ENCODE results near the gene DOK5. TPM values are rescaled to one million over a fixed set of nuclear protein-coding genes. Genes with fewer than 3 reads are reported as not detected.

Gene DOK5
- total and polyA plus RNA-seq, 2 donors (not counting 3 experiments of a cell fraction or from before 2014, with no cell fraction given) = 3.5 to 14.2 TPM

DNA sequence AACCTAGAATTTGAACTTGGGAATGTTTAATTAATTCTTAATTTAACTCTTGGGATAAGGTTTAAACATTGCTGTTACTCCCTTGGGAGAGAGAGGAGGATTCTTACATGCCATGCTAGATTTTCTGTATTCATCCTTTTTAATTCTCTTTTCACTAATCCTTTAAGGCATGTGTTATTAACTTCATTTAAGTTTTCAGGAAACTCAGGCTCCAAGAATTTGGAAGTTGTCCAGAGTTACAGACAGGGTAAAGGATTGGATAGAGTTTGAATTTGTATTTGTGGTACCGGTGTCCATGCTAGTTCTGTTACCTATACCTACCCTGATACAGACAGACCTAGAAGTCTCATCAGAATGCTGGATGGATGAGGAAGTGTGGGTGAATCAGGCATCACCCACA lies 23.7 kb downstream of the DOK5 start:
- TF ChIP-seq, protein P1, sequence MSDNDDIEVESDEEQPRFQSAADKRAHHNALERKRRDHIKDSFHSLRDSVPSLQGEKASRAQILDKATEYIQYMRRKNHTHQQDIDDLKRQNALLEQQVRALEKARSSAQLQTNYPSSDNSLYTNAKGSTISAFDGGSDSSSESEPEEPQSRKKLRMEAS (IDR thresholded peaks at IDR 0.05; ENCODE audit: insufficient read depth, insufficient read length) = no peak
- TF ChIP-seq MYC (IDR thresholded peaks at IDR 0.05; ENCODE audit: low read depth, low read length) = no peak
- TF ChIP-seq FOS (IDR thresholded peaks at IDR 0.05; ENCODE audit: borderline replicate concordance, insufficient read depth, low read length) = no peak
- no peak for TF ChIP-seq POLR2AphosphoS5 (IDR thresholded peaks at IDR 0.05; ENCODE audit: insufficient read depth, low read depth, low read length)
- TF ChIP-seq, protein P2, sequence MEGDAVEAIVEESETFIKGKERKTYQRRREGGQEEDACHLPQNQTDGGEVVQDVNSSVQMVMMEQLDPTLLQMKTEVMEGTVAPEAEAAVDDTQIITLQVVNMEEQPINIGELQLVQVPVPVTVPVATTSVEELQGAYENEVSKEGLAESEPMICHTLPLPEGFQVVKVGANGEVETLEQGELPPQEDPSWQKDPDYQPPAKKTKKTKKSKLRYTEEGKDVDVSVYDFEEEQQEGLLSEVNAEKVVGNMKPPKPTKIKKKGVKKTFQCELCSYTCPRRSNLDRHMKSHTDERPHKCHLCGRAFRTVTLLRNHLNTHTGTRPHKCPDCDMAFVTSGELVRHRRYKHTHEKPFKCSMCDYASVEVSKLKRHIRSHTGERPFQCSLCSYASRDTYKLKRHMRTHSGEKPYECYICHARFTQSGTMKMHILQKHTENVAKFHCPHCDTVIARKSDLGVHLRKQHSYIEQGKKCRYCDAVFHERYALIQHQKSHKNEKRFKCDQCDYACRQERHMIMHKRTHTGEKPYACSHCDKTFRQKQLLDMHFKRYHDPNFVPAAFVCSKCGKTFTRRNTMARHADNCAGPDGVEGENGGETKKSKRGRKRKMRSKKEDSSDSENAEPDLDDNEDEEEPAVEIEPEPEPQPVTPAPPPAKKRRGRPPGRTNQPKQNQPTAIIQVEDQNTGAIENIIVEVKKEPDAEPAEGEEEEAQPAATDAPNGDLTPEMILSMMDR (IDR thresholded peaks at IDR 0.05; ENCODE audit: extremely low read depth in 1 of 2, insufficient read depth in 1 of 2, low read depth in 1 of 2, low read length in 2 of 2) = no peak
- no peak for TF ChIP-seq POLR2A (IDR thresholded peaks at IDR 0.05; ENCODE audit: low read depth, low read length)
- no peak for TF ChIP-seq JUN (IDR thresholded peaks at IDR 0.05; ENCODE audit: borderline replicate concordance, insufficient read depth, insufficient read length, low read depth)
- TF ChIP-seq EZH2 (IDR thresholded peaks at IDR 0.05; ENCODE audit: borderline replicate concordance, low read depth, low read length, severe bottlenecking) = no peak
- Histone ChIP-seq H3K9me3 (replicated peaks; ENCODE audit: control insufficient read depth, insufficient read depth, low read length) (no peaks in the 10 kb centered on the region), H3K9me1 (replicated peaks; ENCODE audit: control insufficient read depth, extremely low read depth, insufficient read depth, low read length) (no peaks in the 10 kb centered on the region), H3K27ac (ENCODE audit: insufficient read depth, low read depth, low read length) (no peak overlapping the region), H4K20me1 (replicated peaks; ENCODE audit: control insufficient read depth, extremely low read depth, insufficient read depth, low read length) (no peaks in the 10 kb centered on the region), H3K36me3 (ENCODE audit: control insufficient read depth in 2 of 2, extremely low read depth in 1 of 2, insufficient read depth in 2 of 2, low read length in 2 of 2) (no peaks in the 10 kb centered on the region), H3K4me1 (ENCODE audit: control insufficient read depth, extremely low read depth, insufficient read depth, low read length) (no peaks in the 10 kb centered on the region), H2AFZ (ENCODE audit: low read depth, low read length) (no peak overlapping the region), H3K4me3 (replicated peaks in 1 of 3; ENCODE audit: insufficient read depth in 1 of 3, low read depth in 1 of 3, low read length in 3 of 3) (no peak overlapping the region), H3K79me2 (ENCODE audit: control insufficient read depth, insufficient read depth, low read length) (no peaks in the 10 kb centered on the region), H3K4me2 (ENCODE audit: insufficient read depth, low read length) (no peak overlapping the region), H3K9ac (replicated peaks; ENCODE audit: extremely low read depth, insufficient read depth, low read length) (no peak overlapping the region), H3K27me3 (ENCODE audit: control insufficient read depth in 2 of 2, insufficient read depth in 2 of 2, low read length in 2 of 2) (no peaks in the 10 kb centered on the region)
- FAIRE-seq = no peak
- DNase-seq (ENCODE audit: low read depth, low spot score) = no peak
- CTCF ChIA-PET = no interaction called here
- dilution Hi-C loops (cut with MboI; ENCODE audit: extremely low pct_ligation_motif_present, low sequenced_read_pairs) = no loop called here
- intact Hi-C loops (cut with micrococcal nuclease) = no loop called here
- BruUV-seq (replicated peaks) = no TSS peak
- POLR2A ChIA-PET = no interaction called here
